GM12878 (cell line): ENCODE measurements around the gene PVRIG. TPM values are rescaled to one million over a fixed set of nuclear protein-coding genes. Genes with fewer than 3 reads are reported as not detected.
"Not testable (repeated sequence)": the region's sequence is repeated elsewhere in the genome, so short reads cannot be mapped to it uniquely, and the experiment has no call there.

Source experiments
- ATAC-seq: fragments of 200-7000 bp; cut with Tn5 transposase; 3 replicates; pipeline ENCODE4 v1.9.1; 2020; ENCODE audit warnings: mild to moderate bottlenecking, moderate library complexity
- BruUV-seq: library from RNA; stranded (reverse); fragments of 400-500 nt; replicated peaks from 2 replicates; lab custom pipeline; 2021; lab: Mats Ljungman, UMichigan
- CTCF ChIA-PET: fragments of 300-600 bp; sonication (Branson Sonifier 250); formaldehyde crosslinking; extraction: SDS; loops from one replicate; lab custom pipeline; 2021; ENCODE audit warnings: inconsistent platforms; lab: Yijun Ruan, JAX
- POLR2A ChIA-PET: fragments of 350-600 bp; formaldehyde crosslinking; extraction: SDS; loops from one replicate; lab custom pipeline; 2021; ENCODE audit warnings: inconsistent platforms; lab: Charles Lee
- RAD21 ChIA-PET: fragments of 300-600 bp; sonication (Branson Sonifier 250); formaldehyde crosslinking; loops from one replicate; lab custom pipeline; 2023; ENCODE audit warnings: antibody characterized with exemption; ENCODE audit not compliant: unreplicated experiment; lab: Charles Lee
- SMC1A ChIA-PET: fragments of 300-600 bp; sonication (Branson Sonifier 250); formaldehyde crosslinking; loops from one replicate; lab custom pipeline; 2023; ENCODE audit not compliant: unreplicated experiment, uncharacterized antibody; lab: Charles Lee
- DNase-seq: peaks from one replicate; pipeline ENCODE4 v3.0.0-alpha.2; 2011; ENCODE audit warnings: low read depth, low spot score
- FAIRE-seq: peaks from 3 replicates; lab custom pipeline; 2011; peaks lifted over from hg19 to GRCh38; lab: Jason Lieb, UNC
- H2AFZ ChIP-seq: 2 replicates; pipeline ENCODE4 v1.6.0; 2011; ENCODE audit warnings: low read depth, low read length, control low read depth; ENCODE audit not compliant: control insufficient read depth
- H3K27ac ChIP-seq: 2 replicates; pipeline ENCODE4 v1.5.1; 2011; ENCODE audit warnings: control low read depth; ENCODE audit not compliant: control insufficient read depth, insufficient read depth
- H3K27me3 ChIP-seq, 2 experiments: replicated peaks in 1 of 2; 2 replicates each; pipeline versions ENCODE4 v1.6.0 to v1.6.1; 2011; ENCODE audit warnings: low read length in 1 of 2; ENCODE audit not compliant: control insufficient read depth in 2 of 2, insufficient read depth in 2 of 2
- H3K36me3 ChIP-seq, 2 experiments: 2 replicates each; pipeline ENCODE4 v1.5.1; 2011; ENCODE audit warnings: low read length in 1 of 2; ENCODE audit not compliant: control insufficient read depth in 2 of 2, insufficient read depth in 2 of 2
- H3K4me1 ChIP-seq: 2 replicates; pipeline ENCODE4 v1.6.1; 2011; ENCODE audit warnings: mild to moderate bottlenecking, low read length, moderate library complexity, mixed read lengths; ENCODE audit not compliant: control insufficient read depth, insufficient read depth
- H3K4me2 ChIP-seq: 2 replicates; pipeline ENCODE4 v1.6.0; 2011; ENCODE audit warnings: control low read depth; ENCODE audit not compliant: control insufficient read depth, insufficient read depth
- H3K4me3 ChIP-seq: fragments of 200-600 bp; sonication (generic); 2 replicates; pipeline ENCODE4 v1.5.1; 2016
- H3K79me2 ChIP-seq: 2 replicates; pipeline ENCODE4 v1.6.0; 2011; ENCODE audit warnings: low read length; ENCODE audit not compliant: control insufficient read depth, insufficient read depth
- H3K9ac ChIP-seq: 2 replicates; pipeline ENCODE4 v1.8.0; 2011; ENCODE audit warnings: low read length, control low read depth, mixed read lengths; ENCODE audit not compliant: control insufficient read depth, insufficient read depth
- H3K9me3 ChIP-seq: replicated peaks from 3 replicates; pipeline ENCODE4 v1.5.1; 2011; ENCODE audit warnings: mild to moderate bottlenecking, low read length; ENCODE audit not compliant: control insufficient read depth, insufficient read depth
- H4K20me1 ChIP-seq: 2 replicates; pipeline ENCODE4 v1.6.0; 2011; ENCODE audit not compliant: control insufficient read depth, insufficient read depth
- BACH1 ChIP-seq: fragments of 450-650 bp; IDR thresholded peaks from 2 replicates; pipeline ENCODE4 v1.6.1; 2017; ENCODE audit warnings: mild to moderate bottlenecking, borderline replicate concordance
- IRF5 ChIP-seq: fragments of 450-650 bp; IDR thresholded peaks from 2 replicates; pipeline ENCODE4 v1.6.1; 2017; ENCODE audit warnings: borderline replicate concordance
- RAD21 ChIP-seq: IDR thresholded peaks from 2 replicates; pipeline ENCODE4 v1.6.1; 2011; ENCODE audit warnings: mild to moderate bottlenecking, low read depth, low read length, moderate library complexity; ENCODE audit not compliant: insufficient read depth
- RBBP5 ChIP-seq: fragments of 200-600 bp; sonication (generic); conservative IDR thresholded peaks from 2 replicates; pipeline ENCODE4 v1.6.1; 2016
- SIX5 ChIP-seq: IDR thresholded peaks from 2 replicates; pipeline ENCODE4 v1.6.1; 2011; ENCODE audit warnings: mild to moderate bottlenecking, low read depth, low read length, moderate library complexity; ENCODE audit not compliant: severe bottlenecking
- SMC3 ChIP-seq: IDR thresholded peaks from 2 replicates; pipeline ENCODE4 v1.6.1; 2011; ENCODE audit warnings: low read length, improper control_type of control experiment, borderline replicate concordance
- SREBF1 ChIP-seq: IDR thresholded peaks from 2 replicates; pipeline ENCODE4 v1.6.1; 2012; ENCODE audit warnings: mild to moderate bottlenecking, low read length
- YBX1 ChIP-seq: fragments of 450-650 bp; IDR thresholded peaks from 2 replicates; pipeline ENCODE4 v1.6.1; 2016; ENCODE audit warnings: antibody characterized with exemption
- WGBS: methylation state at CpG from one replicate; pipeline ENCODE4 v1.1.6; 2016; ENCODE audit warnings: low lambda C conversion rate; ENCODE audit not compliant: insufficient replicate concordance, insufficient coverage; ENCODE audit errors: missing lambda C conversion rate; 5-methylcytosine and 5-hydroxymethylcytosine counted together
- in situ Hi-C: fragments of 300-500 bp; cut with MboI; formaldehyde crosslinking; loops from 9 replicates; pipeline ENCODE4 v1.14.3; 2018; ENCODE audit warnings: mixed read lengths
- intact Hi-C: fragments of 100-400 bp; cut with micrococcal nuclease; formaldehyde crosslinking; loops from one replicate; pipeline ENCODE4 v1.14.2; 2022; ENCODE audit not compliant: unreplicated experiment
- polyA plus RNA-seq, 11 experiments: library from polyadenylated mRNA; depleted of rRNA in 4 of 11; unstranded in 6 of 11; stranded (reverse) in 5 of 11; fragments of >200 nt; fragmentation: Nextera tagmentation in 4 of 11; fragmentation: Illumina TruSeq in 1 of 11; extraction: Ambion mirVana in 4 of 11; extraction: Trizol in 1 of 11; gene quantifications; 1 replicate in 1 of 11; 2 replicates in 10 of 11; pipeline versions ENCODE4 v1.2.1 to v1.2.3, GENCODE V29; 2011 to 2016; ENCODE audit warnings: inconsistent platforms in 2 of 11, missing spikeins in 2 of 11, low read depth in 1 of 11
- total RNA-seq, 4 experiments: library from RNA; depleted of rRNA in 3 of 4; stranded (reverse); fragments of >200 nt in 3 of 4; fragmentation: Illumina TruSeq in 1 of 4; extraction: Trizol in 1 of 4; gene quantifications; 2 replicates each; pipeline versions ENCODE4 v1.2.1 to v1.2.3, GENCODE V29; 2013 to 2021
- TF ChIP-seq, protein P1 (sequence below): fragments of 150-350 bp; IDR thresholded peaks from 2 replicates; pipeline ENCODE4 v1.6.1; 2016; ENCODE audit warnings: low read depth, low read length

Gene PVRIG
- total and polyA plus RNA-seq, 10 of the 15 experiments (the other 5 are each of a cell fraction or from before 2014, with no cell fraction given) = 1.3 to 44.0 (median 17.9) TPM

- DNase-seq, H3K27ac ChIP-seq, H3K9me3 ChIP-seq, H4K20me1 ChIP-seq, intact Hi-C loops, BruUV-seq, H3K4me1 ChIP-seq, RAD21 ChIA-PET, H3K79me2 ChIP-seq, H2AFZ ChIP-seq, H3K27me3 ChIP-seq, H3K36me3 ChIP-seq, H3K4me2 ChIP-seq, H3K9ac ChIP-seq, FAIRE-seq, in situ Hi-C loops, ATAC-seq, H3K4me3 ChIP-seq: not testable (repeated sequence)
- WGBS = 56% methylated on average over 6 of the region's 6 CpGs
- ChIA-PET CTCF (interaction anchor here (0.8 to 1.8 kb wide), 3 partner anchors 15 to 50 kb away, joined by 4 to 6 read pairs (median 5); partner anchors contain the start of gene GAL3ST4), SMC1A (interaction anchor here (1.1 to 2.5 kb wide), 3 partner anchors 25 to 54 kb away, joined by 4 to 7 read pairs (median 4); no protein-coding TSS in a partner anchor), POLR2A (interaction anchor here (0.5 to 0.9 kb wide), 2 partner anchors 12 to 31 kb away, joined by 3 read pairs; no protein-coding TSS in a partner anchor)
Measured at GRCh38 chr7:100183090-100183489, 36.7 kb upstream of the PVRIG start.

DNA sequence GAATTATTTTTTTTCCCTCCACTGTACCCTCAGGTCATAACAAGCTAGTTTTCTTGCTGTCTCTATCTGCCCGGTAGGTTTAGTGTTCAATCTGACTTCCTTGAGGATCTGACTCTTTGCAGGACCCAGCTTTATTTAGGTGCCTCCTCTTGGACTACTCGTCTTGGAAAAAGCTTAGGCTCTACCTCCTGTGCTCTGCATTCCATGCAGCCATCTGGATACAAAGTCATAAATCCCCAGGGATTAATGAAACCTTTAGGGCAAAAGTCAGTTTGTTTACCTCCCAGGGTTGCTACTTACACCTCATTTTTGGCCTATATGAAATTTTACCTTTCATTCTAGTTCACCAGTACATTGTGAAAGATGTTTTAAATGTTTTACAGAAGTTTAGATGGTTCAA lies 34.0 kb upstream of the PVRIG start:
- Histone ChIP-seq H3K4me1 (peaks cover 4% of the 10 kb centered on the region), H3K4me2 (no peak overlapping the region), H3K27ac (no peak overlapping the region), H2AFZ (no peak overlapping the region), H3K36me3 (no peaks in the 10 kb centered on the region), H4K20me1 (no peaks in the 10 kb centered on the region), H3K79me2 (no peaks in the 10 kb centered on the region), H3K9ac (no peak overlapping the region), H3K4me3 (no peak overlapping the region), H3K9me3 (no peaks in the 10 kb centered on the region), H3K27me3 (no peaks in the 10 kb centered on the region)
- SMC1A ChIA-PET = interaction anchor here (0.8 to 1.4 kb wide), 4 partner anchors 9 to 222 kb away, joined by 3 to 9 read pairs (median 6); no protein-coding TSS in a partner anchor
- no peak for ATAC-seq
- peak; percentile 62 for FAIRE-seq
- intact Hi-C loops = no loop called here
- in situ Hi-C loops = no loop called here
- WGBS = 100% methylated on average over 2 of the region's 2 CpGs
- POLR2A ChIA-PET = interaction anchor here (0.7 to 2.2 kb wide), 3 partner anchors 14 to 158 kb away, joined by 3 to 7 read pairs (median 6); no protein-coding TSS in a partner anchor
- RAD21 ChIA-PET = interaction anchor here (1.3 kb wide), 1 partner anchor 10 kb away, joined by 5 read pairs; no protein-coding TSS in a partner anchor
- no peak for DNase-seq
- no TSS peak for BruUV-seq
- CTCF ChIA-PET = interaction anchor here (0.9 to 1.7 kb wide), 5 partner anchors 14 to 55 kb away, joined by 3 to 5 read pairs (median 4); no protein-coding TSS in a partner anchor
- TF ChIP-seq YBX1 (no peak), SMC3 (no peak), SREBF1 (no peak), IRF5 (no peak), BACH1 (no peak), SIX5 (no peak), RBBP5 (no peak), RAD21 (no peak)
- TF ChIP-seq, protein P1, sequence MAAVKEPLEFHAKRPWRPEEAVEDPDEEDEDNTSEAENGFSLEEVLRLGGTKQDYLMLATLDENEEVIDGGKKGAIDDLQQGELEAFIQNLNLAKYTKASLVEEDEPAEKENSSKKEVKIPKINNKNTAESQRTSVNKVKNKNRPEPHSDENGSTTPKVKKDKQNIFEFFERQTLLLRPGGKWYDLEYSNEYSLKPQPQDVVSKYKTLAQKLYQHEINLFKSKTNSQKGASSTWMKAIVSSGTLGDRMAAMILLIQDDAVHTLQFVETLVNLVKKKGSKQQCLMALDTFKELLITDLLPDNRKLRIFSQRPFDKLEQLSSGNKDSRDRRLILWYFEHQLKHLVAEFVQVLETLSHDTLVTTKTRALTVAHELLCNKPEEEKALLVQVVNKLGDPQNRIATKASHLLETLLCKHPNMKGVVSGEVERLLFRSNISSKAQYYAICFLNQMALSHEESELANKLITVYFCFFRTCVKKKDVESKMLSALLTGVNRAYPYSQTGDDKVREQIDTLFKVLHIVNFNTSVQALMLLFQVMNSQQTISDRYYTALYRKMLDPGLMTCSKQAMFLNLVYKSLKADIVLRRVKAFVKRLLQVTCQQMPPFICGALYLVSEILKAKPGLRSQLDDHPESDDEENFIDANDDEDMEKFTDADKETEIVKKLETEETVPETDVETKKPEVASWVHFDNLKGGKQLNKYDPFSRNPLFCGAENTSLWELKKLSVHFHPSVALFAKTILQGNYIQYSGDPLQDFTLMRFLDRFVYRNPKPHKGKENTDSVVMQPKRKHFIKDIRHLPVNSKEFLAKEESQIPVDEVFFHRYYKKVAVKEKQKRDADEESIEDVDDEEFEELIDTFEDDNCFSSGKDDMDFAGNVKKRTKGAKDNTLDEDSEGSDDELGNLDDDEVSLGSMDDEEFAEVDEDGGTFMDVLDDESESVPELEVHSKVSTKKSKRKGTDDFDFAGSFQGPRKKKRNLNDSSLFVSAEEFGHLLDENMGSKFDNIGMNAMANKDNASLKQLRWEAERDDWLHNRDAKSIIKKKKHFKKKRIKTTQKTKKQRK = no peak
